Measurements from ENCODE around the gene TLCD1. TPM values are rescaled to one million over a fixed set of nuclear protein-coding genes. Genes with fewer than 3 reads are reported as not detected.

TLCD1 gene
- total and polyA plus RNA-seq, 5 experiments from 2014 or later: 0.22 to 0.88 TPM; not detected in 3

DNA sequence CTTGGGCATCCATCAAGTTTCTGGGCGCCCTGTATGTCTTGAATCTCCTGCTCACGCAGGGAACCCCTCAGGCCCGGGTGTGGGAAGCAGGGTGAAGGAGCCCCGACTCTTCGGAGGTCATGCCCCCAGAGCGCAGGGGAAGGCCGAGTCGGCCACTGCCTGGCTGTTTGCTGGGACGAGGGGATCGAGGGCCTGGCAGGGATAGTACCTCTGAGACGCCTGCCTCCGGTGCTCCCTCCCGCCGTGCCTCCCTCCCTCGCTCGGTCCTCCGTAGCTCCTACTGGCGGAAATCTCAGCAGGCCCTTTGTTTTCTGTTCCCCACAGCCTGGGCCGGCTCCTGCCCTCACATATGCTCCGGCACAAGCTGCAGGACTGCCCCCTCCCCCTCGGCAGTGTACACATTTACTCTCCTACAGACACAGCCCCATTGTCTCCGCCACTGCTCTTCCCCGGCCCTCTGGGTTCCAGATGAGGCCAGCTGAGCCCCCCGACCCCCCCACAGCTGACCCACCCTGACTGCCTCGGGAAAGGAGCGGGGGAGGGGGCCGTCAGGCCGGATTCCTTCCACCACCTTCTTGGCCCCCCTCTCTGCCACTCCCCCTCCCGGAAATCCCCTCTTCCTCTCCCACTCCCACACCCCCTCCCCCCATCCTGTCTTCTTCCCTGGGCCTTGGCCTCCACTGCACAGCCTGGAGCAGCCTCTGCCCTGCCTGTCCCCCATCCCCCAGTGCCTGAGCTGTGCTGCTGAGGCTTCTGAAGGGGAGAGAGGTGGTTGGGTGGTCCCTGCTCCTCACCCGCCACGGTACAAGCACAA, 19.1 kb upstream of the TLCD1 start:
- Mint-ChIP-seq H3K36me3 (no peaks in the 10 kb centered on the region), H3K4me3 (peak overlapping the region; percentile 80 to 93 (median 88)), H3K27ac (peak overlapping the region; percentile 78 to 94 (median 90)), H3K9me3 (no peaks in the 10 kb centered on the region), H3K4me1 (peaks cover 5 to 60% (median 22%) of the 10 kb centered on the region in 4 donors), H3K27me3 (no peaks in the 10 kb centered on the region)
- DNase-seq (peak in 5 of 10 donors; percentile 34 to 63 (median 36)), ATAC-seq (peak; percentile 5 to 7)
- POLR2A ChIA-PET: interaction anchor here (0.6 to 15.6 kb wide), 9 partner anchors 9 to 1604 kb away, joined by 3 to 365 read pairs (median 4); partner anchors contain the start of genes ERAL1, FAM222B, NEK8 and RPL23A

DNA sequence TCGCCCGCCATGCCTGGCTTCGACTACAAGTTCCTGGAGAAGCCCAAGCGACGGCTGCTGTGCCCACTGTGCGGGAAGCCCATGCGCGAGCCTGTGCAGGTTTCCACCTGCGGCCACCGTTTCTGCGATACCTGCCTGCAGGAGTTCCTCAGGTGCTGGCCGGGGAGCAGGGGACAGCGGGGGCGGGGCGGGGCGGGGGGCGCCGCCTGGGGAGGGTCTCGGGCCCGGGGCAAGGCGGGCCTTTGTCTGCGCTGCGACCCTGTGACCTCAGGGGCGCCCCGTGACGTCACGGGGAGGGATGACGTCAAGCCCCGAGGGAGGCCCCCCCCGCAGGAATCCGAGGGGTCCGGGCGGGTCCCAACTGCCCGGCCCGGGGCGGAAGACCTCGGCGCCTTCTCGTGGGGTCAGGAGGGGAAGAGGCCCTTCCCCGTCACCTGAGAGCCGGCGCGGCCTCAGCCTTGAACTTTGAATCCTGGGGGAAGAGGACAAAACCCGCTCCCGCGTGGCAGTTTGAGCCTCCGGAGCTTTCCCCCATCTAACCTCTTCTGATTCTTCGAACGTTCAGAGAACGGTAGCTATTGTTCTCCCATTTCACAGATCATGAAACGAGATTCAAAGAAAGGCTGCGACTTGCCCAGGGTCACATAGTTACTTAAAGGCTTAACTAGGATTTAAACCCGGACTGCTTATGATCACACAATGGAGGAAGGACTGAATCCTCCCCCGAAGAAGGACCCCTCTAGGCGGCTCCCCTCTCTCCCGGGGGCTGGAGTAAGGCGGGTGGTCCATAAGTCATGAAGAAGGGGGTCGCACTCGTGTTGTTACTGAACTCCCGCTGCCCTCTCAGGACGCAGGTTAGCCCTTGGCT, 18.3 kb upstream of the TLCD1 start:
- POLR2A ChIA-PET: interaction anchor here (0.6 to 15.6 kb wide), 7 partner anchors 9 to 205 kb away, joined by 3 to 365 read pairs (median 6); partner anchors contain the start of genes ERAL1, FAM222B, NEK8 and RPL23A
- no peaks in the 10 kb centered on the region for H3K27me3 Mint-ChIP-seq

DNA sequence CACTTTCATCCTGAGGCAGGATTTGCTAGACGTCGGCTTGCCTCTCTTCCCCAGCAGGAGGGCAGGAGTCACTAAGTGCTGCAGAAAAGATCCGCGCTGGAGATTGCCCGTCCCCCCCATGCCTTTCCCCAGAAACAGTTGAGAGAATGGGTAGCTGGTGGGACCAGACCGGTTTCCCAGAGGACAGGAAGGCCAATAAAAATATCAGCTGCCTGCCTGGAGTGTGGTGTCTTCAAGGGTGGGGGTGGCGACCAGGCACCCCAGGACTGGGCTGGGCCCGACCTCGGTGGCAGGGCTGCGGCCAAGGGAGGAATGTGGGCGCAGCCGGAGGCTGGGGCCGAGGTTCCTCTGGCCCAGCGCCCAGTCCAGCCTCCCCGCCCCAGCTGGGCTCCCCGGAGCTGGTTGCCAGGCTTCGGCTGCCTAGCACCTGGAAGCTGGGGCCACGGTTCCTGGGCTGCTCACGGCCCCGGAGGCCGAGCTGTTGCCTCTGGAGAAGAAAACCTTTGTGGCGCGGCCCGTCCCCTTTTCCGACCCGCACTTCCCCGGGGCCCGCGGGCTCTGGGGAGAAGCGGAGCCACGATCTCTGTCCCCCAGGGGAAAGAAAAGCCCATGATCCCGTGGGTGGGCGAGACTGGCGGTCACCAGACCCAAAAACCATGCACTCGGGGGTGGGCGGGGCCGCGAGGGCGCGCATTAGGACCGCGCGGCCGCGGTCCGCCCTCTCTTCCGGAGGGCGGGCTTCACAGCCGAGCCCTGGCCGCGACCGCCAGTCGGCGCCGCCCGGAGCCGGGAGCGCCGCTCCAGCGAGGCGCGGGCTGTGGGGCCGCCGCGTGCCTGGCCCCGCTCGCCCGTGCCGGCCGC, 17.4 kb upstream of the TLCD1 start, which contains the start of gene TRAF4:
Gene TRAF4 (plus strand): TSS at position 769 of the 861 bp plus-strand sequence. CDS start 102 bp downstream, outside the sequence.
- Mint-ChIP-seq H3K36me3 (peaks cover 0 to under 1% (median 0%) of the 10 kb centered on the region in 3 donors), H3K27me3 (no peaks in the 10 kb centered on the region), H3K9me3 (no peaks in the 10 kb centered on the region), H3K4me1 (peaks cover 9 to 62% (median 29%) of the 10 kb centered on the region in 4 donors), H3K27ac (peak within 1 kb of the TSS; percentile 66 to 94 (median 90)), H3K4me3 (peak within 1 kb of the TSS; percentile 80 to 93 (median 88))
- POLR2A ChIA-PET: interaction anchor here (0.7 to 15.6 kb wide), 9 partner anchors 10 to 206 kb away, joined by 3 to 365 read pairs (median 5); partner anchors contain the start of genes FAM222B, NEK8, RPL23A and SDF2
- DNase-seq (peak; percentile 50 to 85 (median 74)), ATAC-seq (peak; percentile 89)

More for the DNA sequence above, 18.3 kb upstream of the TLCD1 start:
- DNase-seq: peak in 9 of 10 donors; percentile 41 to 79 (median 61)
- no peaks in the 10 kb centered on the region for H3K9me3 Mint-ChIP-seq
- peak overlapping the region; percentile 66 to 94 (median 90) for H3K27ac Mint-ChIP-seq
- peak; percentile 8 to 56 for ATAC-seq
- no peaks in the 10 kb centered on the region for H3K36me3 Mint-ChIP-seq
- peak overlapping the region; percentile 80 to 93 (median 88) for H3K4me3 Mint-ChIP-seq
- peaks cover 5 to 58% (median 20%) of the 10 kb centered on the region in 4 donors for H3K4me1 Mint-ChIP-seq

DNA sequence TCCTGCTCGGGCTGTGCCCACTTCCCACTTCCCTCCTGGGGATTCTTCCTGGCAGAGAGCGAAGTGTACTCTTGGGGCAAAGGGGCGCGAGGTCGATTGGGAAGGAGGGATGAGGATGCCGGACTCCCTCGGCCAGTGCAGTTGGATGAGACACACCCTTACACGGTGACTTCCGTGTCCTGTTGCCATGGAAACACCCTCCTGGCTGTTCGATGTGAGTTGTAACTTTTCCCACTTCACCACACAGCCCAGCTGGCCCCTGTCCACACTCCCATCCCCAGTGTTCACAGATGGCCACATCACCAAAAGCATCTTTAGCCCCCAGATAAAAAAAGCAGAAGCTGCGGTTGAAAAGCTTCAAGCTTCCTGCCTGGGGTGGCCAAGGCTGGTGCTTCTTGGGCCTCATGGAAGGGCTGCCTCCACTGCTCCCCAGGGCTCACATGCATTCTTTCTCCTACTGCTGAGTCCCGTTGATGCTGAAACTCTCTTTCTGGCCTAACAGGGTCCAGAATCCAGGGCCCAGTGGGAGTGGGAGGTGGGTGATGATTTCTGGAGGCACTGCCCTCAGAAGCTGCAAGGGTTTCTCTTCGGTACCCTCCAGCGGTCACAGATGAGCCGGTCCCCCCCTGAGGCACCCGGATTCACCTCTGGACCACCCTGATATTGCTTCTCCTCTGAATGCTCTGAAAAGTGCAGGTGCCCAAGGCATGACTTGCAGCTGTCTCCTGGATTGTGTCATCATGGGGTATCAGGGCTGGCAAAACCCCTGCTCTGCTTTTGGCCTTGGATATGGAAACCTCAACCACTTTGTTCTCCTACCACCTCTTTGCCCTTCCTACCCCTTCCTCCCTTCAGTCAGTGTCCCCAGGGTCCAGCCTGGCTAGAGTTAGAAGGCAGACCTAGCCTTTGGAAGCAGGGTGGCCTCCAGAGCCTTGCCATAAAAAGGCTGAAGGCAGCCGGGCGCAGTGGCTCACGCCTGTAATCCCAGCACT, 15.6 kb upstream of the TLCD1 start:
- H3K4me3 Mint-ChIP-seq: peak overlapping the region in 2 of 10 donors; percentile 24 to 58
- no peaks in the 10 kb centered on the region for H3K9me3 Mint-ChIP-seq
- H3K4me1 Mint-ChIP-seq: peaks cover 8 to 68% (median 34%) of the 10 kb centered on the region in 4 donors
- peaks cover 0 to 2% (median 0%) of the 10 kb centered on the region in 3 donors for H3K36me3 Mint-ChIP-seq
- DNase-seq (peak in 1 of 10 donors; percentile 57), ATAC-seq (no peak)
- POLR2A ChIA-PET: interaction anchor here (0.7 to 15.6 kb wide), 3 partner anchors 8 to 22 kb away, joined by 3 to 365 read pairs (median 12); partner anchors contain the start of genes NEK8, RPL23A and TLCD1
- peak overlapping the region in 1 of 10 donors; percentile 40 for H3K27ac Mint-ChIP-seq
- no peaks in the 10 kb centered on the region for H3K27me3 Mint-ChIP-seq

DNA sequence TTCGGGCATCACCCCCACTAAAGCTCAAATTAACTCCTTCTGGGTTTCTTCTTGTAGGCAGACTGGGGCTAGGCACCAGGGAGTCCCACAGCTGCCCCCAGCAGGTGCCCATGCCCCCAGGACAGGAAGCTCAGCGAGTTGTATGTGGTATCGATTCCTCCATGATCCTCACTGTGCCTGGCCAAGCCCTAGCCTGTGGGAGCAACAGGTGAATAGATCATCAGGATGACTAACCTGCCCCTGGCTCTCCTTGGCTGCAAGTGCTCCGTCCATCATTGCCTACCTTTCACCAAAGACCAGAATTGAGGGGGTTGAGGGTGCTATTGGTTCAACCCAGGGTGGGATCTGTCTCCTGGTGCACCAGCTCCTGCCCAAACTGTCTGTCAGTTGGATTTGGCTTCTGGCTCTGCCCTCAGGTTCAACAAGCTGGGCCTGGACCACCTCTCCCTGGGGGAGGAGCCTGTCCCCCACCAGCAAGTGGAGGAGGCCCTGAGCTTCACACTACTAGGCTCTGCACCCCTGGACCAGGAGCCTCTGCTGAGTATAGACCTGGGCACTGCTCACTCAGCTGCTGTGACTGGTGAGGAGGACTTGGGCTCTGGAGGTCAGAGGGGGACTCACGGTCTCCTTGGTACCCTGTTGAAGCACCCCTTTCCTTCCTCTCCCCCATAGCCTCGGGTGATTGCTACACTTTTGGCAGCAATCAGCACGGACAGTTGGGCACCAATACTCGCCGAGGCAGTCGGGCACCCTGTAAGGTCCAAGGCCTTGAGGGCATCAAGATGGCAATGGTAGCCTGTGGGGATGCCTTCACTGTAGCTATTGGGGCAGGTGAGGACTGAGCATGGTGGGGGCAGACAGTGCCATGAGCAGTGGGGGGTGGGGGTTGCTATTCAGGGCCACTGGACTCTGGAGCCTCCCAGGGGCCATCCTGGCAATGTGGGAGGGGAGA, 14.6 kb upstream of the TLCD1 start:
- H3K4me1 Mint-ChIP-seq: peaks cover 8 to 58% (median 27%) of the 10 kb centered on the region in 4 donors
- H3K9me3 Mint-ChIP-seq: no peaks in the 10 kb centered on the region
- POLR2A ChIA-PET: interaction anchor here (3.0 to 15.6 kb wide), 2 partner anchors 14 to 21 kb away, joined by 12 to 365 read pairs; partner anchors contain the start of genes NEK8, RPL23A and TLCD1
- DNase-seq (no peak), ATAC-seq (no peak)
- H3K27me3 Mint-ChIP-seq: no peaks in the 10 kb centered on the region
- no peak overlapping the region for H3K4me3 Mint-ChIP-seq
- peak overlapping the region in 1 of 10 donors; percentile 59 for H3K27ac Mint-ChIP-seq
- peaks cover 0 to 2% (median 0%) of the 10 kb centered on the region in 3 donors for H3K36me3 Mint-ChIP-seq

DNA sequence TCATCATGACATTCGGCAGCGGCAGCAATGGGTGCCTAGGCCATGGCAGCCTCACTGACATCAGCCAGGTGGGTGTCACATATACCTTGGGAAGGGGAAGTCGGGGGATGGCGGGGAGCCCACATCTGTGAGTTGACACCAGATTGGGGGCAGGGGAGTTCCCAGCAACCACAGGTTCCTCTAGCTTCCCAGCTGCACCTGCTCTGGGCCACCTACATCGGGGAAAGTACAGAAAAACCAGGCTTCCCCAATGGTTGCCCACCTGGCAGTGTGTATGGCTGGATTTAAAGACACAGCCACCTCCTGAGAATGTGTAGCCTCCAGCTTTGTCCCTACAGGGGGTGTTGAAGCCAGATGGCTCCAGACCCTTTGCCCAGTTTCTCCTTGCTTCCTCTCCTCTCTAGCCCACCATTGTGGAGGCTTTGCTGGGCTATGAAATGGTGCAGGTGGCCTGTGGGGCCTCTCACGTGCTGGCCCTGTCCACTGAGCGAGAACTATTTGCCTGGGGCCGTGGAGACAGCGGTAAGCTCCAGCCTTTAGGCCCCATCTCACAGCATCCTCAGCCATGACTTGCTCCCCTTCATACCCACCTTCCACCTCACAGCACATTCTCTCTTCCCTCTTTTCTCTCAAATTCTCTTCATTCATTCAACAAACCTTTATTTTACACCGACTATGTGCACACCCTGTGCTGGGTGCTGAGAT, 12.8 kb upstream of the TLCD1 start:
- DNase-seq (peak in 8 of 10 donors; percentile 36 to 74 (median 46)), ATAC-seq (peak; percentile 60 to 85)
- Mint-ChIP-seq H3K4me1 (peaks cover 7 to 52% (median 20%) of the 10 kb centered on the region in 4 donors), H3K4me3 (peak overlapping the region in 9 of 10 donors; percentile 9 to 54 (median 37)), H3K9me3 (no peaks in the 10 kb centered on the region), H3K36me3 (peaks cover 0 to 2% (median 0%) of the 10 kb centered on the region in 3 donors), H3K27me3 (no peaks in the 10 kb centered on the region), H3K27ac (peak overlapping the region; percentile 57 to 94 (median 85))
- POLR2A ChIA-PET: interaction anchor here (15.6 kb wide), 1 partner anchor 13 kb away, joined by 365 read pairs; the partner anchor contains the start of genes NEK8 and TLCD1

DNA sequence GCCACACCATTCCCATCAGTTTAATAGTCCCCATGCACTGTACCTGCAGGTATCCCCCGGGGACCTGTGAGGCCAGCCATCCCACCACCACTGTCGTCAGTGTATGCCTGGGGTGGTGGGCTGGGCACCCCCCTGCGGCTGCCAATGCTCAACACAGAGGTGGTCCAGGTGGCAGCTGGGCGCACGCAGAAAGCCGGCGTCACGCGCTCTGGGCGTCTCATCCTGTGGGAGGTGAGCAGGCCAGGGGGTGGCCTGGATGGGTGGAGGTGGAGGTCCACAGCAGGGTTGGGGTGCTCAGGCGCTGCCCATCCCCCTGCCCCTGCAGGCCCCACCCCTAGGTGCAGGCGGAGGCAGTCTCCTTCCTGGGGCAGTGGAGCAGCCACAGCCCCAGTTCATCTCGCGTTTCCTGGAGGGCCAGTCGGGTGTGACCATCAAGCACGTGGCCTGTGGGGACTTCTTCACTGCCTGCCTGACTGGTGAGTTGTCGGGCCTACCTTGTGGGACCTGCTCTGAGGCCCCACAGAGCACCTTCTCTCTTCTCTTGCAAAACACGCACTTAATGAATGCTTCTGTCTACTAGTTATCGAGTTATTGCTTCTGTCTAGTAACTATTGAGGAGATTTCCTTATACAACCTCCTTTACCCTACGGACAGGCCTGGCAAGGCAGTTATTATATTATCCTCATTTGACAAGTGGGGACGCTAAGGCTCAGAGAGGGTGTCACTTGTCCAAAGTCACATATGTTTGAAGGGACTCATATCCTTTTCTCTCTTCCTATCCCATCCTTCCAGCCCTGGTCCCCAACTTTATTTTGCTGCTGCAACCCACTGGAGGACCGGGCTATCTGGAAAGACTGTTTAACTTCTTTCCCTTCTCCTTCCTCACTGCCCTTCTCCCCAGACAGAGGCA, 12.0 kb upstream of the TLCD1 start:
- DNase-seq (peak in 1 of 10 donors; percentile 54), ATAC-seq (peak in 1 of 2 donors; percentile 34)
- Mint-ChIP-seq H3K27me3 (no peaks in the 10 kb centered on the region), H3K27ac (peak overlapping the region; percentile 70 to 94 (median 85)), H3K9me3 (no peaks in the 10 kb centered on the region), H3K4me3 (peak overlapping the region in 8 of 10 donors; percentile 9 to 54 (median 38)), H3K36me3 (peaks cover 0 to 2% (median 0%) of the 10 kb centered on the region in 3 donors), H3K4me1 (peaks cover 8 to 51% (median 19%) of the 10 kb centered on the region in 4 donors)
- POLR2A ChIA-PET: interaction anchor here (15.6 kb wide), 1 partner anchor 12 kb away, joined by 365 read pairs; the partner anchor contains the start of genes NEK8 and TLCD1

DNA sequence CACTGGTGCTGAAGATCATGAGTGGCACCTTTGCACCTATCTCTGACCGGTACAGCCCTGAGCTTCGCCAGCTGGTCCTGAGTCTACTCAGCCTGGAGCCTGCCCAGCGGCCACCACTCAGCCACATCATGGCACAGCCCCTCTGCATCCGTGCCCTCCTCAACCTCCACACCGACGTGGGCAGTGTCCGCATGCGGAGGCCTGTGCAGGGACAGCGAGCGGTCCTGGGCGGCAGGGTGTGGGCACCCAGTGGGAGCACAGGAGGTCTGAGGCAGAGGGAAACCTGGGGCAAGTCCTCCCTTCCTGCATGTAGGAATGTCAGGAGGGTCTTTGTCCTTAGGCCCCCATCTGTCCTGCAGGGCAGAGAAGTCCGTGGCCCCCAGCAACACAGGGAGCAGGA, 11.3 kb upstream of the TLCD1 start:
- ATAC-seq (no peak), DNase-seq (no peak)
- Mint-ChIP-seq H3K4me3 (no peak overlapping the region), H3K9me3 (no peaks in the 10 kb centered on the region), H3K36me3 (peaks cover 0 to 2% (median 0%) of the 10 kb centered on the region in 3 donors), H3K27me3 (no peaks in the 10 kb centered on the region), H3K27ac (no peak overlapping the region), H3K4me1 (peaks cover 8 to 46% (median 19%) of the 10 kb centered on the region in 4 donors)
- POLR2A ChIA-PET: no interaction called here
